ENCODE results near the gene TBC1D9.

DNA sequence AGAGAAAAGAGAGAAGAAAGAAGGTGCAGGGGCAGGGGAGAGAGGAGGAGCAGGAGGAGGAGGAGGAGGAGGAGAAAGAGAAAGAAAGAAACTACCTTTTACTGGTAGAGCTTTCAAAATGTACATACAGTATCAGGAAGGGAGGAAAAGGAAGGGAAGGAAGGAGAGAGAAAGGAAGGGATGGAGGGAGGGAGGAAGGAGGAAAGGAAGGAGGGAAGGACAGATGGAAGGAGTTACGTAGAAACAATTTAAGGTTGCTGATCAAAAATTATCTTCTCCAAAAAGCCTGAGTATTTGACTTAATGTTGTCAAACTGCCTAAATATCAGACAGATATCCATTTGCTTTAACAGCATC lies 13.4 kb downstream of the TBC1D9 start:
- TF ChIP-seq MEIS1 (CRISPR knock-in tag; IDR thresholded peaks at IDR 0.05; ENCODE audit: borderline replicate concordance) (no peak), ZNF202 (tag by site-specific recombination; IDR thresholded peaks at IDR 0.05; ENCODE audit: borderline replicate concordance) (no peak), ZFP41 (tag by site-specific recombination; IDR thresholded peaks at IDR 0.05; ENCODE audit: borderline replicate concordance) (no peak), ZBTB7A (tag by site-specific recombination; IDR thresholded peaks at IDR 0.05; ENCODE audit: low read depth) (no peak), ZNF274 (IDR thresholded peaks at IDR 0.05; ENCODE audit: low read length) (no peak), ZNF274 (tag by site-specific recombination; IDR thresholded peaks at IDR 0.05; ENCODE audit: borderline replicate concordance) (no peak), ZNF426 (tag by site-specific recombination; IDR thresholded peaks at IDR 0.05) (no peak)
- TF ChIP-seq, protein P1, sequence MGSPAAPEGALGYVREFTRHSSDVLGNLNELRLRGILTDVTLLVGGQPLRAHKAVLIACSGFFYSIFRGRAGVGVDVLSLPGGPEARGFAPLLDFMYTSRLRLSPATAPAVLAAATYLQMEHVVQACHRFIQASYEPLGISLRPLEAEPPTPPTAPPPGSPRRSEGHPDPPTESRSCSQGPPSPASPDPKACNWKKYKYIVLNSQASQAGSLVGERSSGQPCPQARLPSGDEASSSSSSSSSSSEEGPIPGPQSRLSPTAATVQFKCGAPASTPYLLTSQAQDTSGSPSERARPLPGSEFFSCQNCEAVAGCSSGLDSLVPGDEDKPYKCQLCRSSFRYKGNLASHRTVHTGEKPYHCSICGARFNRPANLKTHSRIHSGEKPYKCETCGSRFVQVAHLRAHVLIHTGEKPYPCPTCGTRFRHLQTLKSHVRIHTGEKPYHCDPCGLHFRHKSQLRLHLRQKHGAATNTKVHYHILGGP (tag by site-specific recombination; IDR thresholded peaks at IDR 0.05) = no peak
- TF ChIP-seq, protein P2, sequence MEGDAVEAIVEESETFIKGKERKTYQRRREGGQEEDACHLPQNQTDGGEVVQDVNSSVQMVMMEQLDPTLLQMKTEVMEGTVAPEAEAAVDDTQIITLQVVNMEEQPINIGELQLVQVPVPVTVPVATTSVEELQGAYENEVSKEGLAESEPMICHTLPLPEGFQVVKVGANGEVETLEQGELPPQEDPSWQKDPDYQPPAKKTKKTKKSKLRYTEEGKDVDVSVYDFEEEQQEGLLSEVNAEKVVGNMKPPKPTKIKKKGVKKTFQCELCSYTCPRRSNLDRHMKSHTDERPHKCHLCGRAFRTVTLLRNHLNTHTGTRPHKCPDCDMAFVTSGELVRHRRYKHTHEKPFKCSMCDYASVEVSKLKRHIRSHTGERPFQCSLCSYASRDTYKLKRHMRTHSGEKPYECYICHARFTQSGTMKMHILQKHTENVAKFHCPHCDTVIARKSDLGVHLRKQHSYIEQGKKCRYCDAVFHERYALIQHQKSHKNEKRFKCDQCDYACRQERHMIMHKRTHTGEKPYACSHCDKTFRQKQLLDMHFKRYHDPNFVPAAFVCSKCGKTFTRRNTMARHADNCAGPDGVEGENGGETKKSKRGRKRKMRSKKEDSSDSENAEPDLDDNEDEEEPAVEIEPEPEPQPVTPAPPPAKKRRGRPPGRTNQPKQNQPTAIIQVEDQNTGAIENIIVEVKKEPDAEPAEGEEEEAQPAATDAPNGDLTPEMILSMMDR (tag by site-specific recombination; IDR thresholded peaks at IDR 0.05) = no peak

Measured in HEK293 (cell line).